ENCODE results near the gene SMAD2. TPM values are rescaled to one million over a fixed set of nuclear protein-coding genes. Genes with fewer than 3 reads are reported as not detected.

The SMAD2 gene
- total and polyA plus RNA-seq, 4 donors = 11.8 to 31.3 (median 22.8) TPM

GRCh38 chr18:47978141-47978540, 47.7 kb upstream of the SMAD2 start:
- DNase-seq (ENCODE audit: low spot score) = no peak
- H3K36me3 ChIP-seq (ENCODE audit: control insufficient read depth in 4 of 4, insufficient read depth in 3 of 4, low read depth in 1 of 4, low read length in 3 of 4) = no peaks in the 10 kb centered on the region
- no peak overlapping the region for H3K27ac ChIP-seq (ENCODE audit: low read depth in 1 of 2, low read length in 2 of 2)
- H3K9me3 ChIP-seq (ENCODE audit: control insufficient read depth in 4 of 4, low read length in 3 of 4) = no peaks in the 10 kb centered on the region
- WGBS = 95% methylated on average over 2 of the region's 2 CpGs
- H3K9ac ChIP-seq (ENCODE audit: low read depth in 1 of 2, low read length in 2 of 2) = no peak overlapping the region
- no peak overlapping the region for H3K4me3 ChIP-seq (ENCODE audit: low read depth in 1 of 3, low read length in 3 of 3)
- no peaks in the 10 kb centered on the region for H3K4me1 ChIP-seq (ENCODE audit: control insufficient read depth in 4 of 4, insufficient read depth in 4 of 4, low read length in 3 of 4)
- no peaks in the 10 kb centered on the region for H3K27me3 ChIP-seq (ENCODE audit: control insufficient read depth in 4 of 4, insufficient read depth in 4 of 4, low read length in 3 of 4)
- TF ChIP-seq EGR1 (IDR thresholded peaks at IDR 0.05; ENCODE audit: low read depth in 2 of 2) = no peak
- no peak for TF ChIP-seq HNF4G (IDR thresholded peaks at IDR 0.05)
- no peak for TF ChIP-seq SP1 (IDR thresholded peaks at IDR 0.05)
- no peak for TF ChIP-seq RXRA (IDR thresholded peaks at IDR 0.05)
- TF ChIP-seq NR2F2 (IDR thresholded peaks at IDR 0.05) = no peak
- TF ChIP-seq HNF4A (conservative IDR thresholded peaks at IDR 0.05) = no peak
- TF ChIP-seq FOXA2 (IDR thresholded peaks at IDR 0.05) = no peak
- no peak for TF ChIP-seq FOXA1 (IDR thresholded peaks at IDR 0.05)
- no peak for TF ChIP-seq TAF1 (conservative IDR thresholded peaks at IDR 0.05)
- TF ChIP-seq, protein P1, sequence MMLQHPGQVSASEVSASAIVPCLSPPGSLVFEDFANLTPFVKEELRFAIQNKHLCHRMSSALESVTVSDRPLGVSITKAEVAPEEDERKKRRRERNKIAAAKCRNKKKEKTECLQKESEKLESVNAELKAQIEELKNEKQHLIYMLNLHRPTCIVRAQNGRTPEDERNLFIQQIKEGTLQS (IDR thresholded peaks at IDR 0.05) = no peak
- no peak for TF ChIP-seq GABPA (IDR thresholded peaks at IDR 0.05 in 1 of 2, conservative IDR thresholded peaks at IDR 0.05 in 1 of 2)
- no peak for TF ChIP-seq CTCF (IDR thresholded peaks at IDR 0.05; ENCODE audit: low read depth, low read length, missing input control)
- TF ChIP-seq, protein P2, sequence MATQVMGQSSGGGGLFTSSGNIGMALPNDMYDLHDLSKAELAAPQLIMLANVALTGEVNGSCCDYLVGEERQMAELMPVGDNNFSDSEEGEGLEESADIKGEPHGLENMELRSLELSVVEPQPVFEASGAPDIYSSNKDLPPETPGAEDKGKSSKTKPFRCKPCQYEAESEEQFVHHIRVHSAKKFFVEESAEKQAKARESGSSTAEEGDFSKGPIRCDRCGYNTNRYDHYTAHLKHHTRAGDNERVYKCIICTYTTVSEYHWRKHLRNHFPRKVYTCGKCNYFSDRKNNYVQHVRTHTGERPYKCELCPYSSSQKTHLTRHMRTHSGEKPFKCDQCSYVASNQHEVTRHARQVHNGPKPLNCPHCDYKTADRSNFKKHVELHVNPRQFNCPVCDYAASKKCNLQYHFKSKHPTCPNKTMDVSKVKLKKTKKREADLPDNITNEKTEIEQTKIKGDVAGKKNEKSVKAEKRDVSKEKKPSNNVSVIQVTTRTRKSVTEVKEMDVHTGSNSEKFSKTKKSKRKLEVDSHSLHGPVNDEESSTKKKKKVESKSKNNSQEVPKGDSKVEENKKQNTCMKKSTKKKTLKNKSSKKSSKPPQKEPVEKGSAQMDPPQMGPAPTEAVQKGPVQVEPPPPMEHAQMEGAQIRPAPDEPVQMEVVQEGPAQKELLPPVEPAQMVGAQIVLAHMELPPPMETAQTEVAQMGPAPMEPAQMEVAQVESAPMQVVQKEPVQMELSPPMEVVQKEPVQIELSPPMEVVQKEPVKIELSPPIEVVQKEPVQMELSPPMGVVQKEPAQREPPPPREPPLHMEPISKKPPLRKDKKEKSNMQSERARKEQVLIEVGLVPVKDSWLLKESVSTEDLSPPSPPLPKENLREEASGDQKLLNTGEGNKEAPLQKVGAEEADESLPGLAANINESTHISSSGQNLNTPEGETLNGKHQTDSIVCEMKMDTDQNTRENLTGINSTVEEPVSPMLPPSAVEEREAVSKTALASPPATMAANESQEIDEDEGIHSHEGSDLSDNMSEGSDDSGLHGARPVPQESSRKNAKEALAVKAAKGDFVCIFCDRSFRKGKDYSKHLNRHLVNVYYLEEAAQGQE (IDR thresholded peaks at IDR 0.05) = no peak
- TF ChIP-seq, protein P3, sequence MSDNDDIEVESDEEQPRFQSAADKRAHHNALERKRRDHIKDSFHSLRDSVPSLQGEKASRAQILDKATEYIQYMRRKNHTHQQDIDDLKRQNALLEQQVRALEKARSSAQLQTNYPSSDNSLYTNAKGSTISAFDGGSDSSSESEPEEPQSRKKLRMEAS (IDR thresholded peaks at IDR 0.05) = no peak

DNA sequence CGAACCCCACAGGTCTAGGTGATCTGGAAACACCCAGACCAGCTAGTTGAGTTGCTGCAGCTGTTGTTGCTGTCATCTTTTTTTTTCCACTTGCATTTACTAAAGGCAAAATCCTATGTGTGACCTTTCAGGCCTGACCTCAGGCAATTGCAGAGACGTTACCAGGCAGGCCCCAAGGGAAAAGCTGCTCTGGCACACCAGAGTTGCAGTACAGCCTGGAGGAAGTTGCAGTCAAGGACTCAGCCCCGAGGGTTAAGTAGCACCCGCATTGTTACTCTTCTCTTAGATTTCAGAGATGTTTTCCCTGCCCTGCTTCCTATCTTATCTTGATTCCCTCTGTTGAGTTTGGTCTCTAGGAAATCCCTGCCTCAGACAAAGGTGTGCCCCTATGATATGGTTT, 45.2 kb upstream of the SMAD2 start:
- no peak overlapping the region for H3K27ac ChIP-seq (ENCODE audit: low read depth in 1 of 2, low read length in 2 of 2)
- H3K36me3 ChIP-seq (ENCODE audit: control insufficient read depth in 4 of 4, insufficient read depth in 3 of 4, low read depth in 1 of 4, low read length in 3 of 4) = no peaks in the 10 kb centered on the region
- no peaks in the 10 kb centered on the region for H3K4me1 ChIP-seq (ENCODE audit: control insufficient read depth in 4 of 4, insufficient read depth in 4 of 4, low read length in 3 of 4)
- no peak overlapping the region for H3K9ac ChIP-seq (ENCODE audit: low read depth in 1 of 2, low read length in 2 of 2)
- DNase-seq (ENCODE audit: low spot score) = no peak
- WGBS = 73% methylated on average over 4 of the region's 4 CpGs
- TF ChIP-seq FOXA2 (IDR thresholded peaks at IDR 0.05) (no peak), GABPA (IDR thresholded peaks at IDR 0.05 in 1 of 2, conservative IDR thresholded peaks at IDR 0.05 in 1 of 2) (no peak), RXRA (IDR thresholded peaks at IDR 0.05) (no peak), JUND (IDR thresholded peaks at IDR 0.05) (no peak), EGR1 (IDR thresholded peaks at IDR 0.05; ENCODE audit: low read depth in 2 of 2) (no peak), RAD21 (IDR thresholded peaks at IDR 0.05) (no peak), CTCF (IDR thresholded peaks at IDR 0.05; ENCODE audit: low read depth, low read length, missing input control) (no peak), HNF4A (conservative IDR thresholded peaks at IDR 0.05) (no peak), SP1 (IDR thresholded peaks at IDR 0.05) (no peak), ZBTB33 (IDR thresholded peaks at IDR 0.05) (no peak), NR2F2 (IDR thresholded peaks at IDR 0.05) (no peak), HNF4G (IDR thresholded peaks at IDR 0.05) (no peak)
- TF ChIP-seq, protein P1 (IDR thresholded peaks at IDR 0.05) = no peak
- TF ChIP-seq, protein P3 (IDR thresholded peaks at IDR 0.05) = no peak
- no peak overlapping the region for H3K4me3 ChIP-seq (ENCODE audit: low read depth in 1 of 3, low read length in 3 of 3)
- no peaks in the 10 kb centered on the region for H3K9me3 ChIP-seq (ENCODE audit: control insufficient read depth in 4 of 4, low read length in 3 of 4)
- H3K27me3 ChIP-seq (ENCODE audit: control insufficient read depth in 4 of 4, insufficient read depth in 4 of 4, low read length in 3 of 4) = no peaks in the 10 kb centered on the region

All from liver (tissue), 9 donors.